ENCODE data around the gene CYTH3. TPM values are rescaled to one million over a fixed set of nuclear protein-coding genes. Genes with fewer than 3 reads are reported as not detected.
A peak's percentile ranks its signal among the peaks of the same experiment; 100 is the strongest.

CYTH3 gene
- total RNA-seq, result 10 to 100 TPM in 2 of 3 donors, 1 to 10 TPM in 1; 7.7 to 42.6 (median 13.6) TPM
- 14.8 TPM for total RNA-seq (2013)

- peak; percentile 88 to 91 for DNase-seq
- Mint-ChIP-seq H3K4me3 (peak within 1 kb of the TSS; percentile 94), H3K4me1 (peaks cover 22 to 42% of the 10 kb centered on the region in 2 donors), H3K27ac (peak within 1 kb of the TSS; percentile 63 to 79), H3K36me3 (no peaks in the 10 kb centered on the region), H3K9me3 (no peaks in the 10 kb centered on the region), H3K27me3 (ENCODE audit: low read depth in 2 of 2) (peaks cover 0 to 13% of the 10 kb centered on the region in 2 donors)
- no peaks in the 10 kb centered on the region for H3K36me3 ChIP-seq (ENCODE audit: control insufficient read depth, insufficient read depth, low read length)
- ATAC-seq, result peak; percentile 94 to 97 (median 96)
- intact Hi-C loops (cut with micrococcal nuclease), result loop anchor here (1.0 to 5.0 kb wide), 2 partner anchors 45 to 166 kb away; no protein-coding TSS in a partner anchor
- H3K4me1 ChIP-seq (ENCODE audit: control insufficient read depth, insufficient read depth, low read length), result peaks cover 22% of the 10 kb centered on the region
- H3K9me3 ChIP-seq (ENCODE audit: control insufficient read depth, insufficient read depth, low read length), result no peaks in the 10 kb centered on the region
- 6% methylated on average over 67 of the region's 67 CpGs for whole genome bisulfite sequencing (ENCODE audit: insufficient coverage)
- TF ChIP-seq CTCF (IDR thresholded peaks at IDR 0.05), result no peak
- H3K27ac ChIP-seq (ENCODE audit: low read length), result no peak within 1 kb of the TSS
- H3K27me3 ChIP-seq (ENCODE audit: control insufficient read depth, insufficient read depth, low read length), result no peaks in the 10 kb centered on the region
- peak within 1 kb of the TSS; percentile 70 for H3K4me3 ChIP-seq (ENCODE audit: low read length)
These were observed at the start of gene CYTH3 for GRCh38 chr7:6272481-6273323. Gene CYTH3, minus strand, starts transcription at chr7:6272624. Its CDS starts 117 bp downstream, at chr7:6272507.

- Histone ChIP-seq H3K4me3 (ENCODE audit: low read length) (no peak overlapping the region), H3K9me3 (ENCODE audit: control insufficient read depth, insufficient read depth, low read length) (no peaks in the 10 kb centered on the region), H3K36me3 (ENCODE audit: control insufficient read depth, insufficient read depth, low read length) (no peaks in the 10 kb centered on the region), H3K4me1 (ENCODE audit: control insufficient read depth, insufficient read depth, low read length) (peaks cover 4% of the 10 kb centered on the region), H3K27me3 (ENCODE audit: control insufficient read depth, insufficient read depth, low read length) (no peaks in the 10 kb centered on the region), H3K27ac (ENCODE audit: low read length) (no peak overlapping the region)
- ATAC-seq (no peak), DNase-seq (no peak)
- Mint-ChIP-seq H3K27me3 (ENCODE audit: low read depth in 2 of 2) (peaks cover 0 to 3% of the 10 kb centered on the region in 2 donors), H3K4me3 (no peak overlapping the region), H3K36me3 (no peaks in the 10 kb centered on the region), H3K27ac (no peak overlapping the region), H3K9me3 (no peaks in the 10 kb centered on the region), H3K4me1 (peaks cover 5 to 6% of the 10 kb centered on the region in 2 donors)
- intact Hi-C loops (cut with micrococcal nuclease), result no loop called here
- 43% methylated on average over 1 of the region's 1 CpG for WGBS (ENCODE audit: insufficient coverage)
- no peak for TF ChIP-seq CTCF (IDR thresholded peaks at IDR 0.05)
These were observed 48.4 kb upstream of the CYTH3 start for GRCh38 chr7:6320791-6321190.

GRCh38 chr7:6317797-6318438 is 45.5 kb upstream of the CYTH3 start:
- Mint-ChIP-seq H3K27ac (no peak overlapping the region), H3K4me3 (no peak overlapping the region), H3K27me3 (ENCODE audit: low read depth in 2 of 2) (peaks cover 0 to under 1% of the 10 kb centered on the region in 2 donors), H3K9me3 (no peaks in the 10 kb centered on the region), H3K4me1 (peaks cover 1 to 2% of the 10 kb centered on the region in 2 donors), H3K36me3 (no peaks in the 10 kb centered on the region)
- WGBS (ENCODE audit: insufficient coverage), result 47% methylated on average over 16 of the region's 16 CpGs
- no peaks in the 10 kb centered on the region for H3K9me3 ChIP-seq (ENCODE audit: control insufficient read depth, insufficient read depth, low read length)
- H3K36me3 ChIP-seq (ENCODE audit: control insufficient read depth, insufficient read depth, low read length), result no peaks in the 10 kb centered on the region
- H3K4me3 ChIP-seq (ENCODE audit: low read length), result no peak overlapping the region
- no peak for DNase-seq
- peak in 2 of 3 donors; percentile 32 to 49 for ATAC-seq
- H3K27ac ChIP-seq (ENCODE audit: low read length), result no peak overlapping the region
- no peaks in the 10 kb centered on the region for H3K27me3 ChIP-seq (ENCODE audit: control insufficient read depth, insufficient read depth, low read length)
- H3K4me1 ChIP-seq (ENCODE audit: control insufficient read depth, insufficient read depth, low read length), result peaks cover 4% of the 10 kb centered on the region
- no peak for TF ChIP-seq CTCF (IDR thresholded peaks at IDR 0.05)
- intact Hi-C loops (cut with micrococcal nuclease), result no loop called here
